ENCODE data around the gene EPHA1.
A peak's percentile ranks its signal among the peaks of the same experiment; 100 is the strongest.

- TF ChIP-seq RFX5 (IDR thresholded peaks at IDR 0.05; ENCODE audit: low read length) (no peak), CTCF (IDR thresholded peaks at IDR 0.05) (peak; percentile 44), ELF1 (IDR thresholded peaks at IDR 0.05) (no peak), SIN3A (IDR thresholded peaks at IDR 0.05; ENCODE audit: borderline replicate concordance, low read depth, low read length) (no peak), POLR2AphosphoS5 (IDR thresholded peaks at IDR 0.05; ENCODE audit: low read depth, low read length) (no peak), TAF1 (IDR thresholded peaks at IDR 0.05; ENCODE audit: borderline replicate concordance, low read depth, low read length) (no peak), RCOR1 (IDR thresholded peaks at IDR 0.05; ENCODE audit: low read length) (no peak), JUND (IDR thresholded peaks at IDR 0.05) (no peak), EZH2phosphoT487 (IDR thresholded peaks at IDR 0.05; ENCODE audit: borderline replicate concordance, low read depth) (no peak), EP300 (IDR thresholded peaks at IDR 0.05; ENCODE audit: borderline replicate concordance in 1 of 2, low read depth in 1 of 2, low read length in 1 of 2) (no peak), NRF1 (IDR thresholded peaks at IDR 0.05; ENCODE audit: low read depth, low read length) (no peak)
These were observed 13.2 kb downstream of the EPHA1 start for GRCh38 chr7:143395187-143396149.
